HCEC 1CT (cell line): ENCODE data around the gene ZNF667.

Source experiments
- DNase-seq: peaks from one replicate; pipeline ENCODE4 v3.0.0-alpha.2; 2017

The ZNF667 gene

GRCh38 chr19:56476651-56477428 lies at the start of gene ZNF667:
Gene ZNF667, minus strand, starts transcription at chr19:56477345. Its CDS starts 14,975 bp downstream, at chr19:56462370.
- no peak for DNase-seq

GRCh38 chr19:56525214-56525860 lies 48.2 kb upstream of the ZNF667 start:
- no peak for DNase-seq

- DNase-seq = no peak
These were observed 31.2 kb upstream of the ZNF667 start for GRCh38 chr19:56508290-56508778.

- DNase-seq = peak; percentile 85
These were observed 30.5 kb upstream of the ZNF667 start, which contains the start of gene ZNF471 for GRCh38 chr19:56507446-56508289. Gene ZNF471, plus strand, starts transcription at chr19:56507855. Its CDS starts 3,717 bp downstream, at chr19:56511572.

GRCh38 chr19:56504581-56504980 lies 27.4 kb upstream of the ZNF667 start:
- DNase-seq = no peak

GRCh38 chr19:56491399-56491798 lies 14.3 kb upstream of the ZNF667 start:
- DNase-seq = no peak

GRCh38 chr19:56477429-56478338 lies 539 bp upstream of the ZNF667 start:
- no peak for DNase-seq

GRCh38 chr19:56476093-56476492 lies 1.1 kb downstream of the ZNF667 start:
- no peak for DNase-seq

GRCh38 chr19:56474308-56474707 lies 2.8 kb downstream of the ZNF667 start:
- DNase-seq = no peak

GRCh38 chr19:56441206-56441792 lies 35.8 kb downstream of the ZNF667 start:
- DNase-seq = no peak

- DNase-seq = no peak
These were observed 53.2 kb downstream of the ZNF667 start for GRCh38 chr19:56423985-56424353.

GRCh38 chr19:56423276-56423984 lies 53.7 kb downstream of the ZNF667 start:
- no peak for DNase-seq

GRCh38 chr19:56405062-56405461 lies 72.1 kb downstream of the ZNF667 start:
- DNase-seq = no peak

GRCh38 chr19:56404705-56405056 lies 72.5 kb downstream of the ZNF667 start:
- DNase-seq = no peak

- peak; percentile 94 for DNase-seq
These were observed 73.1 kb downstream of the ZNF667 start, which contains the start of gene ZNF583 for GRCh38 chr19:56403764-56404704. Gene ZNF583, plus strand, starts transcription at chr19:56404332. Its CDS starts 2,783 bp downstream, at chr19:56407115.

GRCh38 chr19:56403261-56403660 lies 73.9 kb downstream of the ZNF667 start:
- peak; percentile 13 for DNase-seq

- DNase-seq = no peak
These were observed 76.7 kb downstream of the ZNF667 start for GRCh38 chr19:56400485-56400884.

- DNase-seq = no peak
These were observed 78.3 kb downstream of the ZNF667 start for GRCh38 chr19:56398809-56399208.

GRCh38 chr19:56393119-56394012 lies 83.8 kb downstream of the ZNF667 start, which contains the start of gene ZNF582:
Gene ZNF582, minus strand, starts transcription at chr19:56393534. Its CDS starts 1,782 bp downstream, at chr19:56391752.
- DNase-seq = peak; percentile 96
